ENCODE data around the gene UNC13C.

DNA sequence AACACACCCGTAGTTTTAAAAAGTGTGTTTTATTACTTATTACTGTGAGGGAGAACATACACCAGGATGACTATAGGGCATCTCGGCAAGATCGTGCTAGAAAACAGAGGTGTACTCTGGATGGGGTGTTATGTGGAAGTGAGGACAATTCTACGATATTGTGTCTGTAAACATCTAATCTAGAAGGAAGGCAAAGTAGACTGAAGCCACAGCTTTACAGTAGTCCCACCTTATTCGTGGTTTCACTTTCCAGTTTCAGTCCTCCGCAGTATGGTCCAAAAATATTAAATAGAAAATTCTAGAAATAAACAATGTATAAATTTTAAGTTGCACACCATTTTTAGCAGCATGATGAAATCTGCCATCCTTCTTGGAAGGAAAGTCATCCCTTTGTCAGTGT is 277.9 kb downstream of the UNC13C start:
- TF ChIP-seq POLR2AphosphoS5 (IDR thresholded peaks at IDR 0.05; ENCODE audit: low read depth, low read length), result no peak
- TF ChIP-seq POLR2A (IDR thresholded peaks at IDR 0.05; ENCODE audit: low read depth, low read length), result no peak

Measured in GM12892 (cell line).